ENCODE data around the gene STK17B.

STK17B gene

GRCh38 chr2:196171946-196172345, 568 bp upstream of the STK17B start (continued):
- peak; percentile 23; the same call in 1 of the 2 replicates for TF ChIP-seq ZNF398 (tag by site-specific recombination; IDR thresholded peaks at IDR 0.05)
- TF ChIP-seq ZNF350 (tag by site-specific recombination; IDR thresholded peaks at IDR 0.05), result no peak
- TF ChIP-seq ATF2 (tag by site-specific recombination; IDR thresholded peaks at IDR 0.05; ENCODE audit: low read depth), result no peak

GRCh38 chr2:196170606-196171247, 651 bp downstream of the STK17B start:
- Histone ChIP-seq H3K36me3 (ENCODE audit: control insufficient read depth in 2 of 2, insufficient read depth in 1 of 2, low read length in 2 of 2) (no peaks in the 10 kb centered on the region), H3K4me3 (ENCODE audit: low read depth, low read length) (peak overlapping the region; percentile 89), H3K4me1 (ENCODE audit: control insufficient read depth, insufficient read depth, low read length) (peaks cover 16% of the 10 kb centered on the region; the same call in 1 of the 2 replicates), H3K27ac (ENCODE audit: extremely low read depth, low read depth, low read length) (peak overlapping the region; percentile 93), H3K9me3 (ENCODE audit: control insufficient read depth, insufficient read depth, low read depth, low read length) (no peaks in the 10 kb centered on the region)
- CTCF ChIA-PET, result no interaction called here
- POLR2A ChIA-PET, result interaction anchor here (0.7 to 2.6 kb wide), 12 partner anchors 10 to 480 kb away, joined by 3 to 9 read pairs (median 4); no protein-coding TSS in a partner anchor
- TF ChIP-seq ZBTB11 (tag by site-specific recombination; conservative IDR thresholded peaks at IDR 0.05; ENCODE audit: low read depth), result 0 out of 2 replicates have a peak, but pooled peaks have one; percentile 4
- no peak for TF ChIP-seq MEIS1 (CRISPR knock-in tag; IDR thresholded peaks at IDR 0.05; ENCODE audit: borderline replicate concordance)
- TF ChIP-seq ZNF664 (tag by site-specific recombination; IDR thresholded peaks at IDR 0.05), result no peak
- peak; percentile 18 for TF ChIP-seq ZNF335 (tag by site-specific recombination; conservative IDR thresholded peaks at IDR 0.05)
- no peak for TF ChIP-seq ZNF274 (IDR thresholded peaks at IDR 0.05; ENCODE audit: low read length)
- TF ChIP-seq ZNF274 (tag by site-specific recombination; IDR thresholded peaks at IDR 0.05; ENCODE audit: borderline replicate concordance), result no peak
- TF ChIP-seq GFI1B (tag by site-specific recombination; IDR thresholded peaks at IDR 0.05), result peak; percentile 75; the same call in 1 of the 2 replicates
- TF ChIP-seq PRDM1 (tag by site-specific recombination; IDR thresholded peaks at IDR 0.05), result 0 out of 2 replicates have a peak, but pooled peaks have one; percentile 4
- no peak for TF ChIP-seq RBAK (tag by site-specific recombination; IDR thresholded peaks at IDR 0.05)
- TF ChIP-seq REPIN1 (tag by site-specific recombination; IDR thresholded peaks at IDR 0.05; ENCODE audit: low read depth), result no peak
- TF ChIP-seq ZNF610 (tag by site-specific recombination; IDR thresholded peaks at IDR 0.05; ENCODE audit: borderline replicate concordance), result no peak
- no peak for TF ChIP-seq ZBTB10 (tag by site-specific recombination; IDR thresholded peaks at IDR 0.05)
- peak; percentile 37; the same call in 1 of the 2 replicates for TF ChIP-seq ZBTB20 (tag by site-specific recombination; IDR thresholded peaks at IDR 0.05)
- peak; percentile 28; the same call in 1 of the 2 replicates for TF ChIP-seq ZBTB17 (tag by site-specific recombination; IDR thresholded peaks at IDR 0.05)
- no peak for TF ChIP-seq ZNF221 (tag by site-specific recombination; IDR thresholded peaks at IDR 0.05; ENCODE audit: borderline replicate concordance)
- no peak for TF ChIP-seq GLIS1 (tag by site-specific recombination; IDR thresholded peaks at IDR 0.05)
- TF ChIP-seq ZNF510 (tag by site-specific recombination; IDR thresholded peaks at IDR 0.05; ENCODE audit: insufficient replicate concordance), result no peak
- no peak for TF ChIP-seq ZNF747 (tag by site-specific recombination; IDR thresholded peaks at IDR 0.05)
- no peak for TF ChIP-seq ZBTB1 (tag by site-specific recombination; IDR thresholded peaks at IDR 0.05)
- peak; percentile 62; the same call in 1 of the 2 replicates for TF ChIP-seq ZNF76 (tag by site-specific recombination; IDR thresholded peaks at IDR 0.05; ENCODE audit: borderline replicate concordance, low read depth)
- no peak for TF ChIP-seq ZNF146 (tag by site-specific recombination; IDR thresholded peaks at IDR 0.05)
- no peak for TF ChIP-seq TCF7L2 (IDR thresholded peaks at IDR 0.05; ENCODE audit: borderline replicate concordance, low read depth, low read length)
- TF ChIP-seq ZNF350 (tag by site-specific recombination; IDR thresholded peaks at IDR 0.05), result no peak
- no peak for TF ChIP-seq ZNF623 (tag by site-specific recombination; IDR thresholded peaks at IDR 0.05)
- TF ChIP-seq ZFHX2 (tag by site-specific recombination; conservative IDR thresholded peaks at IDR 0.05), result 0 out of 2 replicates have a peak, but pooled peaks have one; percentile 19
